ENCODE measurements around the gene TNFRSF8. TPM values are rescaled to one million over a fixed set of nuclear protein-coding genes. Genes with fewer than 3 reads are reported as not detected.

TNFRSF8 gene
- total RNA-seq, 1 donor from 2014 or later, result 36.9 TPM

- intact Hi-C loops (cut with micrococcal nuclease), result loop anchor here (10.0 kb wide), 1 partner anchor 88 kb away; the partner anchor contains the start of gene TNFRSF8
These were observed 90.2 kb downstream of the TNFRSF8 start for GRCh38 chr1:12153181-12153785.

- intact Hi-C loops (cut with micrococcal nuclease), result loop anchor here (10.0 kb wide), 1 partner anchor 91 kb away; the partner anchor contains the start of gene TNFRSF8
These were observed 92.2 kb downstream of the TNFRSF8 start for GRCh38 chr1:12155328-12155727.

GRCh38 chr1:12157366-12158231 is 94.5 kb downstream of the TNFRSF8 start:
- intact Hi-C loops (cut with micrococcal nuclease), result loop anchor here (10.0 kb wide), 1 partner anchor 93 kb away; the partner anchor contains the start of gene TNFRSF8

- intact Hi-C loops (cut with micrococcal nuclease), result loop anchor here (10.0 kb wide), 1 partner anchor 94 kb away; the partner anchor contains the start of gene TNFRSF8
These were observed 95.4 kb downstream of the TNFRSF8 start for GRCh38 chr1:12158357-12159092.

GRCh38 chr1:12159816-12160215 is 96.7 kb downstream of the TNFRSF8 start:
- intact Hi-C loops (cut with micrococcal nuclease), result loop anchor here (5.0 to 10.0 kb wide), 2 partner anchors 95 to 457 kb away; partner anchors contain the start of genes DHRS3 and TNFRSF8

- intact Hi-C loops (cut with micrococcal nuclease), result loop anchor here (5.0 kb wide), 1 partner anchor 456 kb away; the partner anchor contains the start of gene DHRS3
These were observed 98.2 kb downstream of the TNFRSF8 start for GRCh38 chr1:12161324-12161661.

- intact Hi-C loops (cut with micrococcal nuclease), result loop anchor here (5.0 kb wide), 1 partner anchor 455 kb away; the partner anchor contains the start of gene DHRS3
These were observed 98.8 kb downstream of the TNFRSF8 start for GRCh38 chr1:12161662-12162458.

- intact Hi-C loops (cut with micrococcal nuclease), result loop anchor here (1.0 to 5.0 kb wide), 2 partner anchors 11 to 455 kb away; partner anchors contain the start of gene DHRS3
These were observed 99.5 kb downstream of the TNFRSF8 start for GRCh38 chr1:12162459-12163137.

- intact Hi-C loops (cut with micrococcal nuclease), result loop anchor here (1.0 to 5.0 kb wide), 2 partner anchors 10 to 454 kb away; partner anchors contain the start of gene DHRS3
These were observed 100.1 kb downstream of the TNFRSF8 start for GRCh38 chr1:12163210-12163609.

- intact Hi-C loops (cut with micrococcal nuclease), result loop anchor here (5.0 kb wide), 1 partner anchor 453 kb away; the partner anchor contains the start of gene DHRS3
These were observed 101.1 kb downstream of the TNFRSF8 start for GRCh38 chr1:12164210-12164609.

GRCh38 chr1:12165342-12165741 is 102.2 kb downstream of the TNFRSF8 start:
- intact Hi-C loops (cut with micrococcal nuclease), result loop anchor here (5.0 kb wide), 1 partner anchor 42 kb away; no protein-coding TSS in a partner anchor

- intact Hi-C loops (cut with micrococcal nuclease), result loop anchor here (5.0 kb wide), 1 partner anchor 40 kb away; no protein-coding TSS in a partner anchor
These were observed 103.9 kb downstream of the TNFRSF8 start, which contains the start of gene TNFRSF1B for GRCh38 chr1:12166834-12167492. TSS of gene TNFRSF1B (plus strand) at chr1:12166991. CDS start at chr1:12167092, 101 bp downstream.

GRCh38 chr1:12167493-12168429 is 104.7 kb downstream of the TNFRSF8 start:
- intact Hi-C loops (cut with micrococcal nuclease), result loop anchor here (5.0 kb wide), 1 partner anchor 40 kb away; no protein-coding TSS in a partner anchor

- intact Hi-C loops (cut with micrococcal nuclease), result loop anchor here (5.0 kb wide), 1 partner anchor 39 kb away; no protein-coding TSS in a partner anchor
These were observed 105.5 kb downstream of the TNFRSF8 start for GRCh38 chr1:12168451-12169160.

GRCh38 chr1:12169442-12170135 is 106.5 kb downstream of the TNFRSF8 start:
- intact Hi-C loops (cut with micrococcal nuclease), result loop anchor here (5.0 to 10.0 kb wide), 2 partner anchors 38 to 265 kb away; no protein-coding TSS in a partner anchor

- intact Hi-C loops (cut with micrococcal nuclease), result loop anchor here (10.0 kb wide), 1 partner anchor 265 kb away; no protein-coding TSS in a partner anchor
These were observed 107.2 kb downstream of the TNFRSF8 start for GRCh38 chr1:12170263-12170671.

Data from T-helper 2 cell treated with Interferon-gamma antibody and Interleukin-4, amounts not matched to agents 100 ng/mL and 5 ng/mL, for 36 hours (primary cell).